ENCODE data around the gene MYH9. TPM values are rescaled to one million over a fixed set of nuclear protein-coding genes. Genes with fewer than 3 reads are reported as not detected.

MYH9 gene
- total RNA-seq, 1 donor from 2014 or later: 111 TPM

DNA sequence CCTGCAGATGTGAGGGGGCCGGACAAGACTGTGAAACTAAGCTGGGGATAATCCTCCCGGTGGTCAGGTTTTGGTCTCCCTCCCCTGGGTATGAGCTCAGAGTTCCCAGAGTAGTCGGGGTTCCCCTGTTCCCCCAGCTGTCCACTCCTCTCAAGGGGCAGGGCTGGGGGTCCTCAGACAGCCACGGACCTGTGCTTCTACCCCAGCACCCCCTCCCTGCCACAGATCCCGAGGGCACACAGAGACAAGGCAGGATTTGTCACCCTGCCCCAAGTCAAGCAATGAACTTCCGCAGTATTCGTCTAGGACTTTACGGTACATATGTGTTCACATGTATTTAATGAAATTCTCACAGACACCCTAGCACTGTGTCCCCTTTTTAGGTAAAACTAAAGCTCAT is 89.6 kb downstream of the MYH9 start:
- H3K27me3 ChIP-seq (ENCODE audit: control insufficient read depth in 3 of 3, insufficient read depth in 3 of 3, low read length in 3 of 3): no peaks in the 10 kb centered on the region
- no peak overlapping the region for H3K4me3 ChIP-seq (ENCODE audit: low read length in 3 of 3)
- peaks cover 0 to 2% (median 0%) of the 10 kb centered on the region in 3 donors for H3K4me1 ChIP-seq (ENCODE audit: control insufficient read depth in 3 of 3, insufficient read depth in 3 of 3, low read length in 3 of 3)
- H3K36me3 ChIP-seq (ENCODE audit: control insufficient read depth in 3 of 3, insufficient read depth in 3 of 3, low read length in 3 of 3): peaks cover 94 to 97% (median 95%) of the 10 kb centered on the region in 3 donors
- H3K9me3 ChIP-seq (ENCODE audit: control insufficient read depth in 3 of 3, low read length in 3 of 3): no peaks in the 10 kb centered on the region
- no peak overlapping the region for H3K9ac ChIP-seq (ENCODE audit: low read depth in 1 of 3, low read length in 3 of 3)
- no peak overlapping the region for H3K27ac ChIP-seq (ENCODE audit: low read depth, low read length)

DNA sequence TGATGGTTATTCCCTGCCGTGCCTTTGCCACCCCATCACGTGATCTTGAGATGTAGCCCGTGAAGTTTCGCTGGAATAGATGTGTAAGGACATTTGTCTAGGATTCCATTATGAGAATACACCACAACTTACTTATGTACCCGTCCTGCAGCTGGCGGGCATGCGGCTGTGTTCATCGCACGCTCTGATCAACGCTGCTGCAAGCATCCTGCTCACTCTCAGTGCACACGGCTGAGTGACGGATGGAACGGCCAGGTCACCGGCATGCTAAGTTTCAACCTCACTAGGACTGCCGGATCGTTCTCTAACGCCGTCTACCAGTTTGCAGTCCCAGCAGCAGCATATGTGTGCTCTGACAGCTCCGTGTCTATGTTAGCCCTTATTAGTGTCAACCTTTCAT is 90.2 kb downstream of the MYH9 start:
- H3K9ac ChIP-seq (ENCODE audit: low read depth in 1 of 3, low read length in 3 of 3): no peak overlapping the region
- H3K9me3 ChIP-seq (ENCODE audit: control insufficient read depth in 3 of 3, low read length in 3 of 3): no peaks in the 10 kb centered on the region
- no peak overlapping the region for H3K27ac ChIP-seq (ENCODE audit: low read depth, low read length)
- peaks cover 0 to 2% (median 0%) of the 10 kb centered on the region in 3 donors for H3K4me1 ChIP-seq (ENCODE audit: control insufficient read depth in 3 of 3, insufficient read depth in 3 of 3, low read length in 3 of 3)
- H3K27me3 ChIP-seq (ENCODE audit: control insufficient read depth in 3 of 3, insufficient read depth in 3 of 3, low read length in 3 of 3): no peaks in the 10 kb centered on the region
- no peak overlapping the region for H3K4me3 ChIP-seq (ENCODE audit: low read length in 3 of 3)
- peaks cover 94 to 97% (median 96%) of the 10 kb centered on the region in 3 donors for H3K36me3 ChIP-seq (ENCODE audit: control insufficient read depth in 3 of 3, insufficient read depth in 3 of 3, low read length in 3 of 3)

DNA sequence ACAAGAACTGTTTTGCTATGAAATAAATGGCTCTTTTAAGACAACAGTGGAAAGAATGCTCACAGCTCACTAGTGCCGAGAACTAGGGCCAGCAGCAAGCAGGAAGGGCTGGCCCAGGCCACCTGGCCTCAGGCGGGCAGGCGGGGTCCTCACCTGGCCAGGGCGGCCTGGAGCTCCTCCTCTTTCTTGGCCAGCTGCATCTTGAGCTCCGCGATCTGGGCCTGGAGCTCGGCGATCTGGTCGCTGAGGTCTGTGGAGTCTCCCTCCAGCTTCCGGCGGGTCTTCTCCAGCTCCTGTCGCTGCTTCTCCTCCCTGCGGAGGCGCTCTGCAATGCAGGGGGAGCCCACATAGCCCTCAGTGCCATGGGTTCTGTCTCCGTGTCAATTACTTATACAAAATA is 91.1 kb downstream of the MYH9 start:
- no peaks in the 10 kb centered on the region for H3K4me1 ChIP-seq (ENCODE audit: control insufficient read depth in 3 of 3, insufficient read depth in 3 of 3, low read length in 3 of 3)
- no peak overlapping the region for H3K27ac ChIP-seq (ENCODE audit: low read depth, low read length)

GRCh38 chr22:36295247-36295646 is 92.5 kb downstream of the MYH9 start:
- H3K36me3 ChIP-seq (ENCODE audit: control insufficient read depth in 3 of 3, insufficient read depth in 3 of 3, low read length in 3 of 3): peaks cover 86% of the 10 kb centered on the region in 3 donors

More for the DNA sequence above, 91.1 kb downstream of the MYH9 start:
- H3K9me3 ChIP-seq (ENCODE audit: control insufficient read depth in 3 of 3, low read length in 3 of 3): no peaks in the 10 kb centered on the region
- H3K36me3 ChIP-seq (ENCODE audit: control insufficient read depth in 3 of 3, insufficient read depth in 3 of 3, low read length in 3 of 3): peaks cover 98% of the 10 kb centered on the region in 3 donors
- no peak overlapping the region for H3K9ac ChIP-seq (ENCODE audit: low read depth in 1 of 3, low read length in 3 of 3)
- H3K4me3 ChIP-seq (ENCODE audit: low read length in 3 of 3): no peak overlapping the region
- H3K27me3 ChIP-seq (ENCODE audit: control insufficient read depth in 3 of 3, insufficient read depth in 3 of 3, low read length in 3 of 3): no peaks in the 10 kb centered on the region

DNA sequence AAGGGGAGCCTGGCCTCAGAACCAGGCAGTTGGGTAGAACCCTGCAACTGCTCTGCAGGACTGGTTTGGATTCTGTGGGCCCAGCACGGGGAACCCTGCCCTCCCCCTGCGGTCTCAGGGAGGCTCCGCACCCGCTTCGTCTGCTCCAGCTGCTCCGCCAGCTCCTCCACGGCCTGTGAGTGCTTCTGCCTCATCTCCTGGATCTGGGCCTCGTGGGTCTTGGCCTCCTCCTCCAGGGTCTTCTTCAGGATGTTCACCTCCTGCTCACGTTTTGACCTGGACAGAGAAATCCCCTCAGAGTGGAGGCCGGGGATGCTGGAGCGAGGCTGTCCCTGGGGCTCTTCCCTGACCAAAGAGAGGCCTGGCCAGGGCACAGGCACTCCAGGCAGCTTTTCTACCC is 93.0 kb downstream of the MYH9 start:
- Histone ChIP-seq H3K27me3 (ENCODE audit: control insufficient read depth in 3 of 3, insufficient read depth in 3 of 3, low read length in 3 of 3) (no peaks in the 10 kb centered on the region), H3K4me3 (ENCODE audit: low read length in 3 of 3) (no peak overlapping the region), H3K36me3 (ENCODE audit: control insufficient read depth in 3 of 3, insufficient read depth in 3 of 3, low read length in 3 of 3) (peaks cover 82 to 84% (median 83%) of the 10 kb centered on the region in 3 donors), H3K9me3 (ENCODE audit: control insufficient read depth in 3 of 3, low read length in 3 of 3) (no peaks in the 10 kb centered on the region), H3K27ac (ENCODE audit: low read depth, low read length) (no peak overlapping the region), H3K4me1 (ENCODE audit: control insufficient read depth in 3 of 3, insufficient read depth in 3 of 3, low read length in 3 of 3) (no peaks in the 10 kb centered on the region), H3K9ac (ENCODE audit: low read depth in 1 of 3, low read length in 3 of 3) (no peak overlapping the region)

More at GRCh38 chr22:36295247-36295646, 92.5 kb downstream of the MYH9 start:
- no peak overlapping the region for H3K9ac ChIP-seq (ENCODE audit: low read depth in 1 of 3, low read length in 3 of 3)
- H3K27ac ChIP-seq (ENCODE audit: low read depth, low read length): no peak overlapping the region
- H3K4me3 ChIP-seq (ENCODE audit: low read length in 3 of 3): no peak overlapping the region
- H3K9me3 ChIP-seq (ENCODE audit: control insufficient read depth in 3 of 3, low read length in 3 of 3): no peaks in the 10 kb centered on the region
- H3K27me3 ChIP-seq (ENCODE audit: control insufficient read depth in 3 of 3, insufficient read depth in 3 of 3, low read length in 3 of 3): no peaks in the 10 kb centered on the region
- H3K4me1 ChIP-seq (ENCODE audit: control insufficient read depth in 3 of 3, insufficient read depth in 3 of 3, low read length in 3 of 3): no peaks in the 10 kb centered on the region

DNA sequence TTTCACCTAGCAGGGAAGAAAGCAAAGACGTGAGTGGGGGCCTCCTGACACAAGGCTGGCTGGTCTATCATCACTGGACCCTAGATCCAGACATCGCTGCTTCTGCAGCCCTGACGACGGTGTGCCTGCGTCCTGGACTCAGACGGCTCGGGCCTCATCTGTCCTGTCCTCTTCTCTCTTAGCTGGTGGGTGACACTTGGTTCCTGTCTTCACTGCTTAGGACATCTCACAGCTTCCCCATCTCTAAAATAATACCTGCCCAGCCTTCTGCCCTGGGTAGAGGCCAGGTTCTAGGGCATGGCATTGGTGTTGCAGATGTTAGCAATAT is 93.5 kb downstream of the MYH9 start:
- H3K27me3 ChIP-seq (ENCODE audit: control insufficient read depth in 3 of 3, insufficient read depth in 3 of 3, low read length in 3 of 3): no peaks in the 10 kb centered on the region
- no peaks in the 10 kb centered on the region for H3K9me3 ChIP-seq (ENCODE audit: control insufficient read depth in 3 of 3, low read length in 3 of 3)
- peaks cover 82 to 85% (median 83%) of the 10 kb centered on the region in 3 donors for H3K36me3 ChIP-seq (ENCODE audit: control insufficient read depth in 3 of 3, insufficient read depth in 3 of 3, low read length in 3 of 3)
- no peak overlapping the region for H3K27ac ChIP-seq (ENCODE audit: low read depth, low read length)
- no peak overlapping the region for H3K4me3 ChIP-seq (ENCODE audit: low read length in 3 of 3)
- no peaks in the 10 kb centered on the region for H3K4me1 ChIP-seq (ENCODE audit: control insufficient read depth in 3 of 3, insufficient read depth in 3 of 3, low read length in 3 of 3)
- H3K9ac ChIP-seq (ENCODE audit: low read depth in 1 of 3, low read length in 3 of 3): no peak overlapping the region

GRCh38 chr22:36293606-36294292 is 94.0 kb downstream of the MYH9 start:
- Histone ChIP-seq H3K9ac (ENCODE audit: low read depth in 1 of 3, low read length in 3 of 3) (no peak overlapping the region), H3K36me3 (ENCODE audit: control insufficient read depth in 3 of 3, insufficient read depth in 3 of 3, low read length in 3 of 3) (peaks cover 82 to 85% (median 83%) of the 10 kb centered on the region in 3 donors)

GRCh38 chr22:36292823-36293530 is 94.8 kb downstream of the MYH9 start:
- Histone ChIP-seq H3K4me3 (ENCODE audit: low read length in 3 of 3) (no peak overlapping the region), H3K9ac (ENCODE audit: low read depth in 1 of 3, low read length in 3 of 3) (no peak overlapping the region), H3K9me3 (ENCODE audit: control insufficient read depth in 3 of 3, low read length in 3 of 3) (no peaks in the 10 kb centered on the region), H3K27me3 (ENCODE audit: control insufficient read depth in 3 of 3, insufficient read depth in 3 of 3, low read length in 3 of 3) (no peaks in the 10 kb centered on the region), H3K36me3 (ENCODE audit: control insufficient read depth in 3 of 3, insufficient read depth in 3 of 3, low read length in 3 of 3) (peaks cover 82 to 85% (median 83%) of the 10 kb centered on the region in 3 donors), H3K27ac (ENCODE audit: low read depth, low read length) (no peak overlapping the region), H3K4me1 (ENCODE audit: control insufficient read depth in 3 of 3, insufficient read depth in 3 of 3, low read length in 3 of 3) (peaks cover 0 to 3% (median 0%) of the 10 kb centered on the region in 3 donors)

More at GRCh38 chr22:36293606-36294292, 94.0 kb downstream of the MYH9 start:
- Histone ChIP-seq H3K27me3 (ENCODE audit: control insufficient read depth in 3 of 3, insufficient read depth in 3 of 3, low read length in 3 of 3) (no peaks in the 10 kb centered on the region), H3K4me3 (ENCODE audit: low read length in 3 of 3) (no peak overlapping the region), H3K27ac (ENCODE audit: low read depth, low read length) (no peak overlapping the region), H3K9me3 (ENCODE audit: control insufficient read depth in 3 of 3, low read length in 3 of 3) (no peaks in the 10 kb centered on the region), H3K4me1 (ENCODE audit: control insufficient read depth in 3 of 3, insufficient read depth in 3 of 3, low read length in 3 of 3) (peaks cover 0 to 3% (median 0%) of the 10 kb centered on the region in 3 donors)

GRCh38 chr22:36291831-36292740 is 95.7 kb downstream of the MYH9 start:
- Histone ChIP-seq H3K27me3 (ENCODE audit: control insufficient read depth in 3 of 3, insufficient read depth in 3 of 3, low read length in 3 of 3) (no peaks in the 10 kb centered on the region), H3K9me3 (ENCODE audit: control insufficient read depth in 3 of 3, low read length in 3 of 3) (no peaks in the 10 kb centered on the region), H3K36me3 (ENCODE audit: control insufficient read depth in 3 of 3, insufficient read depth in 3 of 3, low read length in 3 of 3) (peaks cover 78 to 82% (median 78%) of the 10 kb centered on the region in 3 donors), H3K9ac (ENCODE audit: low read depth in 1 of 3, low read length in 3 of 3) (no peak overlapping the region), H3K27ac (ENCODE audit: low read depth, low read length) (no peak overlapping the region), H3K4me3 (ENCODE audit: low read length in 3 of 3) (no peak overlapping the region), H3K4me1 (ENCODE audit: control insufficient read depth in 3 of 3, insufficient read depth in 3 of 3, low read length in 3 of 3) (peaks cover 0 to 3% (median 0%) of the 10 kb centered on the region in 3 donors)
